HUES48 (cell line): ENCODE data around the gene PGAM2.
"Not testable (repeated sequence)": the region's sequence is repeated elsewhere in the genome, so short reads cannot be mapped to it uniquely, and the experiment has no call there.

Source experiments
- H3K27ac ChIP-seq: one replicate; pipeline ENCODE4 v1.7.0; 2013; ENCODE audit warnings: low read depth, low read length, inconsistent platforms
- H3K27me3 ChIP-seq: 2 replicates; pipeline ENCODE4 v1.6.1; 2013; ENCODE audit warnings: mild to moderate bottlenecking, low read length; ENCODE audit not compliant: control insufficient read depth, insufficient read depth
- H3K36me3 ChIP-seq: 2 replicates; pipeline ENCODE4 v1.6.1; 2013; ENCODE audit warnings: low read length; ENCODE audit not compliant: control insufficient read depth, insufficient read depth
- H3K4me1 ChIP-seq: 2 replicates; pipeline ENCODE4 v1.6.1; 2013; ENCODE audit warnings: mild to moderate bottlenecking, low read length; ENCODE audit not compliant: control insufficient read depth, insufficient read depth
- H3K4me3 ChIP-seq: 2 replicates; pipeline ENCODE4 v1.5.1; 2013; ENCODE audit warnings: mild to moderate bottlenecking, low read depth, low read length
- H3K9ac ChIP-seq: 2 replicates; pipeline ENCODE4 v1.6.1; 2013; ENCODE audit warnings: mild to moderate bottlenecking, low read depth, low read length, moderate library complexity
- H3K9me3 ChIP-seq: 2 replicates; pipeline ENCODE4 v1.6.1; 2013; ENCODE audit warnings: low read length; ENCODE audit not compliant: control insufficient read depth, insufficient read depth

PGAM2 gene

DNA sequence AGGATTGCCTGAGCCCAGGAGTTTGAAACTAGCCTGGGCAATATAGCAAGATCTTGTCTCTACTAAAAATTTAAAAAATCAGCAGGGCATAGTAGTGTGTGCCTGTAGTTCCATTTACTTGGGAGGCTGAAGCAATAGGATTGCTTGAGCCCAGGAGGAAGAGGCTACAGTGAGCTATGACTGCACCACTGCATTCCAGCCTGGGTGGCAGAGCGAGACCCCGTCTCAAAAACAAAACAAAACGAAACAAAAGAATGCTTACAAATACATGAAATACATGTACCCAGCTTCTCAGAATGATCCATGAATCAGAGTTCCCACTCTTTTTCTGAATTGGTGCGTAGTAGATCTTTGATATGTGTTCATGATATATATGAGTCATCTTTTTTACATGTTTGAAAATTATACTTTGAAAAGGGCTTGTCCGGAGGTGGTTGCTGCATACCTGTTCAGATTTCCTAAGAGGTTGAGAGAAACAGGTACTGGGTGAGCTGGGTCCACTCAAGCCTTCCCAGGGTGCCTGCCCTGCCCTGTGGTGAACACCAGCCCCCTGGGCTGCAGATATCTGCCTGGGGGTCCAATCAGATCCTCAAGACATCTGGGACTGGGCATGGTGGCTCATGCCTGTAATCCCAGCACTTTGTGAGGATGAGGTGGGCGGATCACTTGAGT lies 42.4 kb downstream of the PGAM2 start:
- not testable (repeated sequence) for H3K36me3 ChIP-seq, H3K9me3 ChIP-seq, H3K4me1 ChIP-seq, H3K27me3 ChIP-seq, H3K9ac ChIP-seq, H3K27ac ChIP-seq, H3K4me3 ChIP-seq

DNA sequence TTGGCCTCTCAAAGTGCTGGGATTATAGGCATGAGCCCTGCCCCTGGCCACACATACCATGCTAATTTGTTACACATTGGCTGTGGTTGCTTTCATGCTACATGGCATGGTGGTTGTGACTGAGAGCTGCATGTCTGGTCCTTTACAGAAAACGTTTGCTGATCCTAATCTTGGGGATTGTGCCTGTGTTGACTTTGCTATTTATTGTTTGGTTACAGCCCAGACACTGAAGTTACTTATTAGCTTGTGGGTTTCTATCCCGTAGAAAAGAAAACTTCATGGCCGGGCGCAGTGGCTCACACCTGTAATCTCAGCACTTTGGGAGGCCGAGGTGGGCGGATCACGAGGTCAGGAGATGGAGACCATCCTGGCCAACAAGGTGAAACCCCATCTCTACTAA lies 43.3 kb downstream of the PGAM2 start:
- not testable (repeated sequence) for H3K9ac ChIP-seq, H3K9me3 ChIP-seq

DNA sequence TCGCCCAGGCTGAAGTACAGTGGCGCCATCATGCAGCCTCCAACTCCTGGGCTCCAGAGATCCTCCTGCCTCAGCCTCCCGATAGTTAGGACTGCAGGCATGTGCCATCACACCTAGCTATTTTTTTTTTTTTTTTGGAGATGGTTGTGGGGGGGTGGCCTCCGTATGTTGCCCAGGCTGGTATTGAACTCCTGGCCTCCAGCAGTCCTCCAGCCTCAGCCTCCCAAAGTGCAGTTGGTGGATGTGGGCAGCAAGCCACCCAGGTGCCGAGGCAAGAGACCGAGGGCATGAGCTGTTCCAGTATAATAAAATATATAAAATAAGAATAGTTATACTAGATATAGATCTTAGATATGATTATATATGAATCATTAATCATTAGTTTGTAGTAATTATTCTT lies 45.5 kb downstream of the PGAM2 start:
- H3K9me3 ChIP-seq, H3K9ac ChIP-seq, H3K27me3 ChIP-seq, H3K27ac ChIP-seq, H3K36me3 ChIP-seq, H3K4me3 ChIP-seq, H3K4me1 ChIP-seq: not testable (repeated sequence)

More for the DNA sequence above, 43.3 kb downstream of the PGAM2 start:
- H3K4me3 ChIP-seq, H3K27ac ChIP-seq, H3K4me1 ChIP-seq, H3K27me3 ChIP-seq, H3K36me3 ChIP-seq: not testable (repeated sequence)

DNA sequence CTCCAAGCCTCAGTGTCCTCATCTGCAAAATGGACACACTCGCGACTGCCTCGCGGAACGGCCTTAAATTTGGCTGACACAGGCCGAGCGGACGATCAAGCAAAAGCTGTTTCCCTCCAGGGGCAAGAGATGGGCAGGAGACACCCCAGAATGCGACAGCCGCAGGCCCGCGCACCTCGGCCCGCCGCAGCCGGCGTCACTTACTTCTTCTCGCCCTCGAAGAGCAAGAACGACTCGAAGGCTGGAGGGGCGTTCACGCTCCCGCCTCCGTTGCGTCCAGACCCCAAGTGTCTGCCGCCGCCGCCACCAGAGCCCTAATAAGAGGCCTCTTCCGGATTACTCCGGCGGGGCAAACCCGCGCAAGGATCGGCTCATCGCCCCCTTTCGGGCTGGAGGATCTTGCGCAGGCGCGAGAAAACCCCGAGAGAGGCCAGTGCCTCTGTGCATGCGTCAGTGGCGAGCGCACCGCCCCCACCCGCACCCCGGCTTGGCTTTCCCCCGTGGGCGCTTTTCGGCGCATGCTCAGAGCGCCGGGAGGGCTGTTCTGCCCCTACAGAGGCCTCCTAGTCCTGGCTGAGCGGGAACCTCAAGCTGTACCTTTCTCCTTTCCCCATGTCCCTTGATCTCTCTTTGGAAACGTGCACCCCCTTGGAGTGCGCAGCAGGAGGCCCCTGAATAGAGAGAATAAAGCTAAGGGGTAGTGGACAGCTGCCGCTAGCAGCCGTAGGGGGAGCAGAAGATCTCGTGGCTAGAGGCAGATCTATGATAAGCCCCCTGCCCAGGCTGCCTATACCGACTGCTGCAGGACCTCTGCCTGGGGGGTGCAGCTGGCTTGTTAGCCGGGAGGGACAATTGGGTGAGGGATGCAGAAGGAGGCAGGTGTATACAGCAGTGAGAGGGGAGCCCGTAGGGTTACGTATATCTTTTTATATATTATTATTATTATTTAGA lies 46.2 kb downstream of the PGAM2 start:
- not testable (repeated sequence) for H3K4me1 ChIP-seq, H3K27me3 ChIP-seq, H3K9me3 ChIP-seq, H3K36me3 ChIP-seq
- Histone ChIP-seq H3K4me3 (peak overlapping the region; percentile 88), H3K9ac (peak overlapping the region; percentile 67), H3K27ac (peak overlapping the region; percentile 60)

DNA sequence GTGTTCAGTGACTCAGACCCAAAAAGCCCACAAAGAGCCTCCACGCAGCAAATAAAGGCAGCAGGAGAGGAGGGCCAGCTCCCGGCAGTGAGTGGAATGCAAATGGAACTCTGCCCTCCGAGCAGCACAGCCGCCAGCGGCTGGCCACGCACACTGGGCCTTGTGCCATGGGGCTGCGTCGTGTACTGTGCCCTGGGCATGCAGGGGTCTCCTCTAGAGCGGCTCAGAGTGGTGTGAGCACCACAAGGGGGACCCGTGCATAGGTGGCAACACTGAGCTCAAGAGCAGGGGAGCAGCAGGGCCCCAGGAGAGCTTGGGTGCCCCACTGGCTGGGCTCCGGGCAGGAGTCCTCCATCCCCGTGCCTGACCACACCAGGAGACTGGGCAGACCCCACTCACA lies 50.3 kb downstream of the PGAM2 start:
- H3K4me1 ChIP-seq, H3K36me3 ChIP-seq, H3K27ac ChIP-seq, H3K27me3 ChIP-seq, H3K9ac ChIP-seq, H3K9me3 ChIP-seq, H3K4me3 ChIP-seq: not testable (repeated sequence)
